NT2/D1 (cell line): ENCODE results near the gene PTPRG.

ENCODE experiments used
- YY1 ChIP-seq: IDR thresholded peaks from 2 replicates; pipeline ENCODE4 v1.6.1; 2011; ENCODE audit not compliant: insufficient read length, insufficient read depth
- ZNF274 ChIP-seq: IDR thresholded peaks from 2 replicates; pipeline ENCODE4 v1.6.1; 2011; ENCODE audit warnings: mild to moderate bottlenecking, low read depth, low read length

DNA sequence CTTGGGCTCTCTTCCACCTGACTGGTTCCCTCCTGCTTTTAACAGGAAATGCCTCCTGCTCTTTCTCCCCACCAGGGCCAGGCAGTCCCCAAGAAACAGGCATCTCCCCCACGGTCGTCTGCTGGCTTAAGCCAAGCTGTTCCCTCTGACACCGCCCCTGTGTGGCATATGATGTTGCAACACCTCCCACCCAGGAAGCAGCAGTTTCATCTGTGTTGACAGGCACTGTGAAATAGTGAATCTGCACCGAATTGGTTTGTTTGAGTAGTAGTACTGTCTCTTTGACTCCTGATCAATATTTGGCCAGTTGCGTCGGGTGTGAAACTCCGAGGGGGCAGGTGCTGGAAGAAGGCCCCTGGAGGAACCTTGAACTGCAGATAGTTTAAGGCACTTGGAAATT is 623.2 kb downstream of the PTPRG start:
- TF ChIP-seq ZNF274 (no peak), YY1 (no peak)
